HG03575 (cell line): ENCODE measurements around the gene APRT.

Source experiments
- ATAC-seq: cut with Tn5 transposase; IDR thresholded peaks from one replicate; pipeline ENCODE4 v1.9.1; 2021; ENCODE audit not compliant: unreplicated experiment, insufficient number of reproducible peaks, low FRiP score; ENCODE audit errors: extremely low read depth

Gene APRT

DNA sequence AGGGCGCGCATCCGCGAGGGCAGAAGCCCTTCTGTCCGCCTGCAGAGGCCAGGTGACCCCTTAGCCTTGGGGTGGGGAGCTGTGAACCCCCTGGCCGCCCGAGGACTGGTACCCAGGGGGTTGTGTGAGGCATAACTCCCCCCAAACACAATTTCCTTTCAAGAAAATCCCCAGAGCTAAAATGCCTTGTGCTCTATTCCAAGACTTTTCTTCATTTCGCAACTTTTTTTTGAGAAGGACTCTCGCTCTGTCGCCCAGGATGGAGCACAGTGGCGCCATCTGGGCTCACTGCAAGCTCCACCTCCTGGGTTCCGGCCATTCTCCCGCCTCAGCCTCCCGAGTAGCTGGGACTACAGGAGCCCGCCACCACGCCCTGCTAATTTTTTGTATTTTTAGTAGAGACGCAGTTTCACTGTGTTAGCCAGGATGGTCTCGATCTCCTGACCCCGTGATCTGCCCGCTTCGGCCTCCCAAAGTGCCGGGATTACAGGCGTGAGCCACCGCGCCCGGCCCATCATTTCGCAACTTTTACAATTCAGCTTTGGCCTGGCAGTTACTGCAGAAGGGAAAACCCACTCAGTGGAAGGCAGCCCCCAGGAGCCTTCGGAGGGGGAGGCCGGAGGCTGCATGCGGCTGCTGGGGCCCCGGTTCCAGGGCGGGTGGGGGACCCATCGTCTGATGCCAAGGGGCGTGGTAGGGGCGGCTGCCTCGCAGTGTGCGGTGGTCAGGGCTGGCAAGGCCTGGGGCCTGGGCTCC, 963 bp upstream of the APRT start:
- no peak for ATAC-seq

DNA sequence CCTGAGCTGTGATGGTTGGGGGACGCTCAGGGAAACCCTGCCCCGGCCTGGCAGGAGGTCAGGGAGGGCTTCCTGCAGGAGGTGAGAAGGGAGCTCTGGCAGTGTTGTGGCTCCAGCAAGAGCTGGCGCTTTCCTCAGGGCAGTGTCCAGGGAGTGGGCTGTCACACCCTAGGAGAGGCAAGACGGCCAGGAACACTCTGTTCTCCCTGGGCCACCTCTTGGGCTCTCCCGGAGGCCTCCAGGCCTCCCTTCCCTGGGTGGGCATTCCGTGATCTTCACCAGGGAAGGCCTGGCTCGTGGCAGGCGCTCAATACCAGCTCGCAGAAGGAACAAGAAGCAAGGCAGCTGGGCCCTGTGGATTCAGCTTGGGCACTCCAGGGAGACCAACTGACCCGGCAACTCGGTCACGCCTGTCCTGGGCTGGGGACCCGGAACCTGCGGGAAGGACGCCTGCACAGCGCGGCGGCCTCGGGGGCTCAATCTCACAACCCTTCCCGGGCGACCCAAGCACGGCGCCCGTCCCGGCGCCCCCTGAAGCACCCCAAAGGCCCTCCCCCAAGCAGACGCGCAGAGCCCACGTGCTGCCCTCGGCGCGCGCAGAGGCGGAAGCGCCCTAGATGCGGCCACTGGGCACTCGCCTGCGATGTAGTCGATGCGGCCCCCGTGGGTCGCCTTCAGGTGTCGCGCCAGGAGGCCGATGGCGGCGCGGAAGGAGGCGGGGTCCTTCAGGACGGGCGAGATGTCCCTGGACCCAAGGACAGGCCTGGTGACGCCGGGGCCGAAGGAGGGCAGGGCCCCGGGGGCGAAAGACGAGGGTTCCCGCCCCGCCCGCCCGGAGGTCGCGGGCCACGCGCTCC, 588 bp downstream of the APRT start:
- no peak for ATAC-seq

DNA sequence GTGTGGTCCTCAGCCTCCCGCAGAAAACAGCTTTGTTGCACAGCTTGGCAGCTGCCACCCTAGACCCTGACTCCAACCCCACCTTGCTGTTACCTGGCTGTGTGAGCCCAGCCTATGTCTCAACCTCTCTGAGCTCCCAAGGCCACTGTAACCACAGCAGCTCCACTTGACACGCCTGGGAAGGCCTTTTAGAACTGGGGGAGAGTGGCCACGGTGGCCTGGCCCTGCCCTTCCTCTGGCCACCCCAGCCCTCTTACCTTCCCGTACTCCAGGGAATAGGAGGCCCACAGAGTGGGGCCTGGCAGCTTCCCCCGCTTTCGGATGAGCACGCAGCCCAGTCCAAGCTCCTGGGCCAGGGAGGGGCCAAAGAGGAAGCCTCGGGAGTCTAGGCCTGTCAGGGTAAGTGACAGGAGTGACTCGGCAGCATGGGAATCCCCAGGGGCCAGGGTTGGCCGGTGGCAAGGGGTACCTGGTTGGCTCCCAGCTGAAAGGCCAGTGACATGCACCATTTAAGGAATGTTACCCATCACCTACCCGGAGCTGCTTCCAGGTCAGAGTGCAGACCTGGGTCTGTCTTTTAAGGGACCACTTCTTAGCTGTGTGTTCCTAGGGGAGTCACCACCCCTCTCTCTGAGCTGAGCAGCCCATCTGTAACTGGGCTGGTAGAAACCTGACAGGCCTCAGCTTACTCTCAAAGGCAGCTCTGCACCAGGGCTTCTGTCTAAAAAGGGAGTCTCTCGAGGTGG, 1.4 kb downstream of the APRT start:
- ATAC-seq: no peak

DNA sequence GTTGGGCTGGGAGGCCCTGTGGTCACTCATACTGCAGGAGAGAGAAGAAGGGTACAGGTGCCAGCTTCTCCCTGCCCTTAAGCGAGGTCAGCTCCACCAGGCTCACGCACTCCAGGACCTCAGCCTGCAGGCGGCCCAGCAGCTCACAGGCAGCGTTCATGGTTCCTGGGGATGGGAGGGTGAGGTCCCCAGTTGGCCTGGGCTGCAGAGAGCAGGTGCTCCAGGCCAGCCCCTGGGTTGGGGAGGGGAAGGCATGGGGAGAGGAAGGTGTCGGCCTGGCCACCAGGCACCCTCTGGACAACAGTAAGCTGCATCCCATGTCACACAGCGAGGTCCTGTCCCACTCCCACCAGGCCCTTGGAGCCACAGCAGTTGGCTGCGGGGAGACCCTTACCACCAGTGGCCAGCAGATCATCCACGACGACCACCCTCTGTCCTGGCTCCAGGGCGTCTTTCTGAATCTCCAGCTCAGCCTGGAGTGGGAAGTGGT, 2.0 kb downstream of the APRT start:
- ATAC-seq: no peak

DNA sequence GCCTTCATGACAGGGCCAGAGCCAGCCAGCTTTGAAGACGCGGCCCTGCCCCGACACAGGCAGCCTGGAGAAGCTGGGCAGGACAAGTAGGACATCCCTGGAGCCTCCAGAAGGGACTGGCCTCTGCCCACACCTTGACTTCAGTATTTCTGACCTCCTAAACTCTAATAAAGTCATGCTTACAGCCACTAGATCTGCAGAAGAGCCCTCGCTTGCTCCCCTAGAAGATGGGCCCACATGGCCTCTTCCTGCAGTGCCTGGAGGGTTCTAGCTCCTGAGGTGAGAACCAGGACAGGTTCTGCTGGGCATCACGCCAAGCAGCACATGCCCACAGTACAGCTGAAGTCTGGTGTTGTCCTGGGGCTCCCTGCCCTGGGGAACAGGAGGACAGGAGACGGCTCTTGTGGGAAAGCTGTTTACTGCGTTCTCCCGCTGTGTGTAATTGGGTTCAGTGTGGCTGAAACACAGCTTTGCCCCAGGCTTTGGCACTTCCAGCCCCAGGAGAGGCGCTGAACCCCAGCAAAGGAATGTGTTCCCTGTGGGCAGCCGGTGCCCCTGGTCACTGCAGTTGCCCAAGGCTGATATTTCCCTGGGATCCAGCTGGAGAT, 2.6 kb downstream of the APRT start:
- ATAC-seq: no peak

DNA sequence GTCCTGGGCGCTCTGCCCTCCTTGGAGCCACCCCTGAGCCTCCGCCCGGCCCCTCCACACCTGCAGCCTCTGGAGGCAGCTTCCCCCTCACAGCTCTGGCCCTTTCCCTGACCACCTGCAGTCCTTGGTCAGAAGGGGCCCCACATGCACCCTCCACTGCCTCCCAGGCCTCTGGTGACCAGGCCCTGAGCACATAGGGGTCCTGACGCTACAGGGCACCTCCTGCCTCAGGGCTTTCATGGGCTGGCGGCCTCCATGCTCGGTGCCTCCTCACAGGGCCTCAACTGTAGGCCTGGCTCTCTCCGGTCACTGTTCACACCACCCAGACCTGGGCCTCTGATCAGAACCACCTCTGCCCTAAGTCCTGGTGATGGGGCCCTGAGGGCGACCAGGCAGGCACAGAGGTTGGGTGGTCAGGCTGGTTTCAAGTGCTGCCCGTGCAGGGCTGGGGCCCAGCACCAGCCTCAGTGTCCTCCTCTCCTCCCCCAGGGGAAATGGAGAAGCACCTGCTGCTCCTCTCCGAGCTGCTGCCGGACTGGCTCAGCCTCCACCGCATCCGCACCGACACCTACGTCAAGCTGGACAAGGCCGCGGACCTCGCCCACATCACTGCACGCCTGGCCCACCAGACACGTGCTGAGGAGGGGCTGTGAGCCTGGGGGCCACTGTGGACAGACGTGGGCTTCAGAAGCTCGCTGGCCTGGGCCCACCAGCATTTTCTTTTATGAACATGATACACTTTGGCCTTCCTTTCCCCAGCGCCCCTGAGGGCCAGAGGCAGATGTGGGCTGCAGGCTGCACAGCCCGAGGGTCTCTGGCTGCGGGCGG, 3.9 kb downstream of the APRT start:
- no peak for ATAC-seq

DNA sequence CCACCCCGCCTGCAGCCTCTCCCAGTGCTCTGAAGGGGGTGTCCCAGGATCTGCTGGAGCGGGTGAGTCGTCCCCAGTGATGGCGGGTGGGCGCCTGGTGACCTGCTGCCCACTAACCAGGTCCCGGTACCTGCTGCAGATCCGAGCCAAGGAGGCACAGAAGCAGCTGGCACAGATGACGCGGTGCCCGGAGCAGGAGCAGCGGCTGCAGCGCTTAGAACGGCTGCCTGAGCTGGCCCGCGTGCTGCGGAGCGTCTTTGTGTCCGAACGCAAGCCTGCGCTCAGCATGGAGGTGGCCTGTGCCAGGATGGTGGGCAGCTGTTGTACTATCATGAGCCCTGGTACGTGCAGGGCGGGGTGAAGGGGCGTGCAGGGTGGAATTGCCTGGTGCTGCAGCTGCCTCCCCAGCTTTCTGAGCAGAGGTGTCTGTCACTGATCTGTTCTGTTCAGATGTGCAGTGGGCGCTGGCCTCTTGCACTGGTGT, 4.5 kb downstream of the APRT start:
- ATAC-seq: no peak

DNA sequence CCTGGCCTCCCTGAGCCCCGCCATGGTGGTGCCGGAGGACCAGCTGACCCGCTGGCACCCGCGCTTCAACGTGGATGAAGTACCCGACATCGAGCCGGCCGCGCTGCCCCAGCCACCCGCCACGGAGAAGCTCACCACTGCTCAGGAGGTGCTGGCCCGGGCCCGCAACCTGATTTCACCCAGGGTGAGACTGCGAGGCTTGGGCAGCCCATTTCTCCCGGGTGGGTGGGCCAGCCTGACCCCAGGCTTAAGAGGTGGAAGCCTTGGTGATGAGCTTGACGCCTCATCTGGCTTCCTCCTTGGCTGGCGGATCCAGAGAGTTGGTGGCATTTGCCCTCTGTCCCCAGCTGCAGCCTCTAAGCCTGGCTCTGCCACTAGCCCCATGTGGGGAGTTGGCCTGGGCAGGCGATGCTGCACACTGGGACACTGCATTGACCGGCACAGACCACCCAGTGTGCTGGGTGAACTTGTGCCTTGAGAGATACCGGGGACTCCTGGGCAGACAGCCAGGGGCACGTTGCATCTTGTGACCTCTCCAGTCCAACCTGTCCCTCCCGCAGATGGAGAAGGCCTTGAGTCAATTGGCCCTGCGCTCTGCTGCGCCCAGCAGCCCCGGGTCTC, 5.1 kb downstream of the APRT start:
- no peak for ATAC-seq

DNA sequence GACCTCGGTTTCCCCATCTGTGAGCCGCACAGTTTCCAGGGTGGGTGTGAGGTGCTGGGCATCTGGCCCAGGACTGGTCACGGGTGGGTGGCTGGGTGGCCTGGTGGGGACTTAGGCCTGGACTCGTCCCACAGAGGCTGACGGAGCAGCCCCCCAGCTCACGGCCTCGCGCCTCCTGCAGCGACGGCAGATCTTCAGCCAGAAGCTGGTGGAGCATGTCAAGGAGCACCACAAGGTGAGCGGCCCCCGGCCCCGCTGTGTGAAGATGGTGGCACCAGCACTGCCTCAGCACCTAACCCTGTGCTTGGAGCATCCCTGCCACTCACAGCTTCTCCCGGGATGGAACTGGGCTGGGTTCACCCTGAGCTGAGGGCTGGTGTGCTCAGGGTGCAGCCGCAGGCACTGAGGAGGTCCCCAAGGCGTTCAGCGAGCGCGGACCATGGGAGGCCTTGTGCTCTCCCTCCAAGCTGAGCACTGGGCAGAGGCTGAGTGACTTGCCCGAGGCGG, 5.8 kb downstream of the APRT start:
- ATAC-seq: no peak

DNA sequence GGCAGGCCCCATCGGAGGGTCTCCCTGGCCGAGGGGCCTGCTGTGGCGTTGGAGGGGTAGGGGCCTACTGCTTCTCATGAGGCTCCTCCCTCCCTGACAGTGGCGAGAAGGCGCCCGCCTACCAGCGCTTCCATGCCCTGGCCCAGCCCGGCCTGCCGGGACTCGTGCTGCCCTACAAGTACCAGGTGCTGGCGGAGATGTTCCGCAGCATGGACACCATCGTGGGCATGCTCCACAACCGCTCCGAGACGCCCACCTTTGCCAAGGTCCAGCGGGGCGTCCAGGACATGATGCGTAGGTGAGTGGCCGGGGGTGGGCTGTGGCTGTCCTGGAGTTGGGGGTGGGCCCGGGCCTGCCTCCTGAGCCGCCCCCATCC, 6.4 kb downstream of the APRT start:
- ATAC-seq: no peak

DNA sequence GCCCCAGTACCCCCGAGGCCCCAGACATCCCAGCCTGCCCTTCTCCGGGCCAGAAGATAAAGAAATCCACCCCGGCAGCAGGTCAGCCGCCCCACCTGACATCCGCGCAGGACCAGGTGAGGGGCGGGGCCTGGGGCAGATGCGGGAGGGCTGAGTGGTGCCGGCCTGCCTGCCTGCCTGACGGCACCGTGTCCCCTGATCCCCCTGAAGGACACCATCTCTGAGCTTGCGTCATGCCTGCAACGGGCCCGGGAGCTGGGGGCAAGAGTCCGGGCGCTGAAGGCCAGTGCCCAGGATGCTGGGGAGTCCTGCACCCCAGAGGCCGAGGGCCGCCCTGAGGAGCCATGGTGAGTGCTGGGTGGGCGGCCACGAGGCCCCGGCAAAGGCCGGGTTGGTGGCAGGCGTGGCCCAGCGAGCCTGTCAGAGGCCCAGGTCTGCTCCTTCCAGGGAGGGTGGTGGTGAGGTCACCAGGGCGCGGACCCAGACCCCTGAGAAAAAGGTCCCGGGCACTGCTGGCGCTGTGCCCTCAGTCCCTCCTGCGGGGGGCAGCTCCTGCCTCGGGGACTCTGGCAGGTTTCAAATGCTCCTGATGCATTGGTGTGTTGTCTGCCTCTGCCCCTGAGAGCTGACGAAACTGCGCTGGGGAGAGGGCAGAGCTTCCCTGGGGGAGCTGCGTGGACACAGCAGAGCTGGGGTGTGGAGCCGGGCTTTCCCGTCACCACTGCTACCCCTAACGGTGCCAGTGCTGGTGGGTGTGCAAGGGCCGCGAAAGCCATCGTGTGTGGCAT, 7.0 kb downstream of the APRT start:
- ATAC-seq: no peak

DNA sequence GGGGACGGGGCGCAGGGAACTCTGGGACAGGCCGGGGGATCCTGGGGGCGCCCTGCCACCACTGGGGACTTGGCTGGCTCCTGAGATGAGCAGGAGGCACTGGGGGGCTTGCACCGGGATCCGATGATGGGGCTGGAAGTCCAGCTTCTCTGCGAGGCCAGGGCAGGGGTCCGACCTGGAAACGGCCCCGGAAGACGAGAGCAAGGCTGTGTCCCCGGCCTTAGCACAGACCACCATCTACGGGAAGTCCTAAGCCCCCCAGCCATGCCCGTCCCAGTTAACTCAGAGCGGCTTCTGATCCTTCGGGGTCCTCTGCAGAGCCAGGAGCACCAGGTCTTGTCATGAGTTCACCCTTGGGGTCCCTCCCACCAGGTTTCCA, 7.6 kb downstream of the APRT start:
- ATAC-seq: no peak

DNA sequence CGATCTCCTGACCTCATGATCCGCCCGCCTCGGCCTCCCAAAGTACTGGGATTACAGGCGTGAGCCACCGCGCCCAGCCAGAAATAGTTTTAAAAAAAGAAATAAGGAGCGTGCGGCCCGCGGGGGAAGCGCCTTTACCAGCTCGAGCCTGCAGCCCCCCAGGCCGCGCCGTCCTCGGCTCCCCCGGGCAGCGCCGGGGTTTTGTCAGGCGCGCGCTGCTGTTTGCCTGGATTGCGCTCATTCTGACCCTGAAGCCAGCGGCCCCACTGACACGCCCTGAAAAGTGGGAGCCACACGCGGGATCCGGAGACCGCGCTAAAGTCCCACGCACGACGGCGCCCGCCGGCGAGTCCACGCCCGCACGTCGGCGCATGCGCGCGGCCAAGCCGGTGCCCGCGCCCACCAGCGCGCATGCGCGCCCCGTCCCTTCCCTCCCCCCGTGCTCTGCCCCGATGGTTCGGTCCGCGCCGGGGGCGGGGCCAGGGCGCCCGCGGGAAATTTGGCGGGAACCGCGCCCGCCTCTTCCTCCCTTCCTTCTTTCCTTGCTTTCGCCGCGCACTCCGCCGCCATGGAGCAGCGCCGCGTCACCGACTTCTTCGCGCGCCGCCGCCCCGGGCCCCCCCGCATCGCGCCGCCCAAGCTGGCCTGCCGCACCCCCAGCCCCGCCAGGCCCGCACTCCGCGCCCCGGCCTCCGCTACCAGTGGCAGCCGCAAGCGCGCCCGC, 8.3 kb downstream of the APRT start, which contains the start of gene CDT1:
Gene CDT1 (plus strand): TSS at position 526 of the 724 bp plus-strand sequence. CDS start 43 bp downstream, at position 569.
- ATAC-seq: no peak

DNA sequence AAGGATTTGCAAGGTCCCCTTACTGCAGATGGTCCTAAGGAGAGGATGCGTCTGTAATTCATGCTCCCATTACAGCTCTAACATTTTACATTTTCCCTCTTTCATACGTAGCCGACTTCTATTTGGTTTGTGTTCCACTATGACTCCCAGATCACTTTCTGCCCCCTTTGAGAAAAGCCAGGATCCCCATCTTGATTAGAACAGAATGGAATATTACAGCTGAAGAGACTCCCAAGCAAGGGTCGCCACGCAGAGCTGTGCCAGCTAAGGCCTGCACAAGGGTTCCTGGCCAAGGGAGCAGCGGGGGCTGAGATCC, 11.5 kb downstream of the APRT start:
- ATAC-seq: no peak

DNA sequence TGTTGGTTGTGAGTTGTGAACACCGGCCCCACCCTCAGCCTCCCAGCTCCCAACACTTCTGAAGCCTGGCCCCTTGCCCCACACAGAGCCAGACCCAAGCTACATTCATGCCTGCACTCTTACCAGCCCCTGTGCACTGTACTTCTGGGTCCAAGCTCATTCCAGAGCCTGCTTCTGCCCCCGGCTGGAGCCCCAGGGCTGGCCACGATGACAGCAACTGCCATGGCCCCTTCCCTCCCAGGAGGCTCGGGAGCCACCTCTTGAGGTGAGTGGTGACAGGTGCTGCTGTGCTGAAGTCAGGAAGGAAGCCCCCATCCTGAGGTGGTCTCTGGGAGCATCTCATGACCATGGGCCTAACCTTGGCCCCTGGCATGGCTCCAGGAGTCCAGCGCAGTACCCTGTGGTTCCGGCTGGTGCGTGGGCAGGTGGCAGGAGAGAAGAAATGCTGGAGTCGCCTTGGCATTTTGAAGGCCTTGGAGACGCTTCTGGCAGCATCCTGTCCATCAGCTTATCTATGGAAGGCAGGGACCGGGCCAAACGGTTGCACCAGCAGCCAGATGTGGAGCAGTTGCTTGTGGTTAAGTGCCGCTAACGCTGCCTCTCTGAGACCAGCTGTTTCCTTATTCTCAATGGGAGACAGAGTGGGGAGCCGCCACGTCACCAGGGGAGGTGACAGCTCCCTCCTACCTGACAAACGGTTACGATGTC, 12.0 kb downstream of the APRT start:
- ATAC-seq: no peak
